Measurements from ENCODE around the gene ABCB6. TPM values are rescaled to one million over a fixed set of nuclear protein-coding genes. Genes with fewer than 3 reads are reported as not detected.

Gene ABCB6
- total and polyA plus RNA-seq, 10 donors: 8.4 to 28.7 (median 14.0) TPM

GRCh38 chr2:219218217-219218731 lies 484 bp downstream of the ABCB6 start:
- H3K4me3 ChIP-seq: peak overlapping the region; percentile 52 to 93 (median 61)
- intact Hi-C loops (cut with DNase I; ENCODE audit: low total_unique reads): no loop called here
- H3K27ac ChIP-seq: peak overlapping the region; percentile 68 to 90 (median 84)
- no peak for DNase-seq
- no peaks in the 10 kb centered on the region for H3K27me3 ChIP-seq (replicated peaks in 1 of 7)
- peaks cover 0 to 71% (median 36%) of the 10 kb centered on the region in 6 donors for H3K36me3 ChIP-seq
- 0 to 2% (median 1%) methylated on average over 28 to 37 of the region's 37 CpGs; no CpG with 5 or more reads in 1 of the 5 donors for WGBS, 5 donors
- H3K4me1 ChIP-seq: peaks cover 23 to 55% (median 31%) of the 10 kb centered on the region in 6 donors
- TF ChIP-seq CTCF (IDR thresholded peaks at IDR 0.05 in 8 of 11, conservative IDR thresholded peaks at IDR 0.05 in 3 of 11) (no peak), POLR2A (IDR thresholded peaks at IDR 0.05) (no peak), POLR2AphosphoS5 (IDR thresholded peaks at IDR 0.05) (no peak)
- H3K9me3 ChIP-seq: no peaks in the 10 kb centered on the region

GRCh38 chr2:219216535-219216915 lies 2.2 kb downstream of the ABCB6 start:
- Histone ChIP-seq H3K4me3 (no peak overlapping the region), H3K36me3 (peaks cover 0 to 68% (median 19%) of the 10 kb centered on the region in 6 donors), H3K9me3 (no peaks in the 10 kb centered on the region), H3K27ac (no peak overlapping the region), H3K27me3 (replicated peaks in 1 of 7) (no peaks in the 10 kb centered on the region), H3K4me1 (peaks cover 23 to 67% (median 31%) of the 10 kb centered on the region in 6 donors)
- WGBS, 5 donors: 83 to 92% (median 87%) methylated on average over 5 to 6 of the region's 6 CpGs
- no peak for TF ChIP-seq POLR2A (IDR thresholded peaks at IDR 0.05)
- TF ChIP-seq POLR2AphosphoS5 (IDR thresholded peaks at IDR 0.05): no peak
- TF ChIP-seq CTCF (IDR thresholded peaks at IDR 0.05 in 8 of 11, conservative IDR thresholded peaks at IDR 0.05 in 3 of 11): no peak
- intact Hi-C loops (cut with DNase I; ENCODE audit: low total_unique reads): no loop called here
- no peak for DNase-seq

GRCh38 chr2:219215871-219216534 lies 2.8 kb downstream of the ABCB6 start:
- peaks cover 0 to 65% (median 14%) of the 10 kb centered on the region in 6 donors for H3K36me3 ChIP-seq
- WGBS, 5 donors: 92 to 96% (median 94%) methylated on average over 24 to 27 of the region's 27 CpGs
- H3K4me3 ChIP-seq: no peak overlapping the region
- TF ChIP-seq POLR2A (IDR thresholded peaks at IDR 0.05) (no peak), POLR2AphosphoS5 (IDR thresholded peaks at IDR 0.05) (no peak), CTCF (IDR thresholded peaks at IDR 0.05 in 8 of 11, conservative IDR thresholded peaks at IDR 0.05 in 3 of 11) (no peak)
- DNase-seq: no peak
- intact Hi-C loops (cut with DNase I; ENCODE audit: low total_unique reads): no loop called here
- H3K27ac ChIP-seq: no peak overlapping the region
- H3K27me3 ChIP-seq (replicated peaks in 1 of 7): no peaks in the 10 kb centered on the region
- H3K9me3 ChIP-seq: no peaks in the 10 kb centered on the region
- peaks cover 23 to 69% (median 36%) of the 10 kb centered on the region in 6 donors for H3K4me1 ChIP-seq

GRCh38 chr2:219214786-219215185 lies 4.0 kb downstream of the ABCB6 start:
- Histone ChIP-seq H3K4me1 (peaks cover 21 to 69% (median 35%) of the 10 kb centered on the region in 6 donors), H3K4me3 (no peak overlapping the region), H3K27ac (no peak overlapping the region), H3K9me3 (no peaks in the 10 kb centered on the region), H3K27me3 (replicated peaks in 1 of 7) (no peaks in the 10 kb centered on the region), H3K36me3 (peaks cover 0 to 65% (median 4%) of the 10 kb centered on the region in 6 donors)
- intact Hi-C loops (cut with DNase I; ENCODE audit: low total_unique reads): no loop called here
- DNase-seq: no peak
- no peak for TF ChIP-seq CTCF (IDR thresholded peaks at IDR 0.05 in 8 of 11, conservative IDR thresholded peaks at IDR 0.05 in 3 of 11)
- WGBS, 5 donors: 86 to 97% (median 93%) methylated on average over 6 of the region's 6 CpGs
